PFSK-1 (cell line): Measurements from ENCODE around the gene ENTPD2.

Experiments used
- FOXP2 ChIP-seq: optimal IDR thresholded peaks from 2 replicates; pipeline ENCODE3; 2011; ENCODE audit warnings: borderline replicate concordance, control low read depth, inconsistent platforms; ENCODE audit not compliant: insufficient read depth; ENCODE audit errors: extremely low read length, extremely low read depth
- POLR2AphosphoS5 ChIP-seq: IDR thresholded peaks from 2 replicates; pipeline ENCODE4 v1.6.1; 2012; ENCODE audit warnings: low read depth, mild to moderate bottlenecking, control low read depth, low read length, moderate library complexity
- SIN3A ChIP-seq: IDR thresholded peaks from 2 replicates; pipeline ENCODE4 v1.6.1; 2012; ENCODE audit warnings: mild to moderate bottlenecking, low read length, moderate library complexity, borderline replicate concordance; ENCODE audit not compliant: insufficient read depth
- TAF1 ChIP-seq: IDR thresholded peaks from 2 replicates; pipeline ENCODE4 v1.6.1; 2012; ENCODE audit warnings: low read length, control low read depth, borderline replicate concordance; ENCODE audit not compliant: insufficient read depth
- TF ChIP-seq, protein P1 (sequence below), 2 experiments: IDR thresholded peaks; 2 replicates each; pipeline versions ENCODE4 v1.6.1 to v1.8.0; 2011 to 2012; ENCODE audit warnings: low read depth in 2 of 2, low read length in 2 of 2, control low read depth in 1 of 2, inconsistent platforms in 1 of 2, mild to moderate bottlenecking in 1 of 2, moderate library complexity in 1 of 2; ENCODE audit not compliant: insufficient read depth in 1 of 2

DNA sequence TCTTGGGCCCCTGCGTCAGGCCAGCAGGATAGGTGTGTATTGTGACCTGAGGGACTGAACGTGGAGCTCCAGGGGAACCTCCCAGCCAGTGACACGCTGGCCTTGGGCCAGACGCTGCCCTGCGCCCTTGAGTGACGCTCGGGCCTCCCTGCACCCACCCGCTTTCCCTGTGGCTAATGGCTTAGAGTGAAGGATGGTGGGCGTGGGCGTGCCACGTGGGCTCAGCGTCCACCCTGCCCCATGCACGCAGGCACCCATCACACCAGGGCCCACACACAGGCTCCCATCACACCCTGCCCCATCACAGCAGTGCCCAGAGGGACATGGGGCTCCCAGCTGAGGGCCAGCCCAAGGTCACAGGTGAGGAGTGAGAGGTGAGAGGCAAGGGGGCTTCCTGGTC, 16.8 kb downstream of the ENTPD2 start:
- TF ChIP-seq TAF1 (no peak), POLR2AphosphoS5 (no peak), SIN3A (no peak), FOXP2 (no peak)
- TF ChIP-seq, protein P1, sequence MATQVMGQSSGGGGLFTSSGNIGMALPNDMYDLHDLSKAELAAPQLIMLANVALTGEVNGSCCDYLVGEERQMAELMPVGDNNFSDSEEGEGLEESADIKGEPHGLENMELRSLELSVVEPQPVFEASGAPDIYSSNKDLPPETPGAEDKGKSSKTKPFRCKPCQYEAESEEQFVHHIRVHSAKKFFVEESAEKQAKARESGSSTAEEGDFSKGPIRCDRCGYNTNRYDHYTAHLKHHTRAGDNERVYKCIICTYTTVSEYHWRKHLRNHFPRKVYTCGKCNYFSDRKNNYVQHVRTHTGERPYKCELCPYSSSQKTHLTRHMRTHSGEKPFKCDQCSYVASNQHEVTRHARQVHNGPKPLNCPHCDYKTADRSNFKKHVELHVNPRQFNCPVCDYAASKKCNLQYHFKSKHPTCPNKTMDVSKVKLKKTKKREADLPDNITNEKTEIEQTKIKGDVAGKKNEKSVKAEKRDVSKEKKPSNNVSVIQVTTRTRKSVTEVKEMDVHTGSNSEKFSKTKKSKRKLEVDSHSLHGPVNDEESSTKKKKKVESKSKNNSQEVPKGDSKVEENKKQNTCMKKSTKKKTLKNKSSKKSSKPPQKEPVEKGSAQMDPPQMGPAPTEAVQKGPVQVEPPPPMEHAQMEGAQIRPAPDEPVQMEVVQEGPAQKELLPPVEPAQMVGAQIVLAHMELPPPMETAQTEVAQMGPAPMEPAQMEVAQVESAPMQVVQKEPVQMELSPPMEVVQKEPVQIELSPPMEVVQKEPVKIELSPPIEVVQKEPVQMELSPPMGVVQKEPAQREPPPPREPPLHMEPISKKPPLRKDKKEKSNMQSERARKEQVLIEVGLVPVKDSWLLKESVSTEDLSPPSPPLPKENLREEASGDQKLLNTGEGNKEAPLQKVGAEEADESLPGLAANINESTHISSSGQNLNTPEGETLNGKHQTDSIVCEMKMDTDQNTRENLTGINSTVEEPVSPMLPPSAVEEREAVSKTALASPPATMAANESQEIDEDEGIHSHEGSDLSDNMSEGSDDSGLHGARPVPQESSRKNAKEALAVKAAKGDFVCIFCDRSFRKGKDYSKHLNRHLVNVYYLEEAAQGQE (IDR thresholded peaks at IDR 0.05; ENCODE audit: insufficient read depth in 1 of 2, low read depth in 2 of 2, low read length in 2 of 2) = no peak
